Endothelial cell of umbilical vein (primary cell): ENCODE data around the gene BARD1. TPM values are rescaled to one million over a fixed set of nuclear protein-coding genes. Genes with fewer than 3 reads are reported as not detected.

Experiments used
- polyA plus RNA-seq, 4 experiments: library from polyadenylated mRNA; depleted of rRNA in 3 of 4; stranded (reverse) in 3 of 4; unstranded in 1 of 4; fragments of >200 nt; gene quantifications; 2 replicates each; pipeline versions ENCODE4 v1.2.1 to v1.2.3, GENCODE V29; 2011 to 2012; ENCODE audit warnings: missing spikeins in 1 of 4
- small RNA-seq: library from RNA; depleted of rRNA; stranded (forward); fragments of <200 nt; gene quantifications from one replicate; pipeline ENCODE3, GENCODE V24; 2012; ENCODE audit warnings: low replicate concordance, low read depth; ENCODE audit not compliant: insufficient read depth, insufficient read length
- total RNA-seq: library from RNA; stranded (reverse); gene quantifications from 2 replicates; pipeline ENCODE4 v1.2.3, GENCODE V29; 2021

Gene BARD1
- total and polyA plus RNA-seq, 2 donors (not counting 3 experiments of a cell fraction or from before 2014, with no cell fraction given), result 9.1 to 14.7 TPM

Small RNAs within 50 kb of the gene (small RNA-seq; reads per million reads assigned to genes)
- gene SNORA70I, result not detected
